Measurements from ENCODE around the gene PLXND1. TPM values are rescaled to one million over a fixed set of nuclear protein-coding genes. Genes with fewer than 3 reads are reported as not detected.
"Not testable (repeated sequence)": the region's sequence is repeated elsewhere in the genome, so short reads cannot be mapped to it uniquely, and the experiment has no call there.

PLXND1 gene
- total RNA-seq, 1 donor from 2014 or later, result 96.5 TPM

- Histone ChIP-seq H3K36me3 (no peaks in the 10 kb centered on the region), H3K9me3 (no peaks in the 10 kb centered on the region), H3K4me3 (no peak overlapping the region), H3K4me1 (peaks cover 25% of the 10 kb centered on the region), H3K27me3 (no peaks in the 10 kb centered on the region), H3K27ac (no peak overlapping the region)
- no peak for DNase-seq (ENCODE audit: extremely low spot score in 2 of 2)
- TF ChIP-seq, protein P1, sequence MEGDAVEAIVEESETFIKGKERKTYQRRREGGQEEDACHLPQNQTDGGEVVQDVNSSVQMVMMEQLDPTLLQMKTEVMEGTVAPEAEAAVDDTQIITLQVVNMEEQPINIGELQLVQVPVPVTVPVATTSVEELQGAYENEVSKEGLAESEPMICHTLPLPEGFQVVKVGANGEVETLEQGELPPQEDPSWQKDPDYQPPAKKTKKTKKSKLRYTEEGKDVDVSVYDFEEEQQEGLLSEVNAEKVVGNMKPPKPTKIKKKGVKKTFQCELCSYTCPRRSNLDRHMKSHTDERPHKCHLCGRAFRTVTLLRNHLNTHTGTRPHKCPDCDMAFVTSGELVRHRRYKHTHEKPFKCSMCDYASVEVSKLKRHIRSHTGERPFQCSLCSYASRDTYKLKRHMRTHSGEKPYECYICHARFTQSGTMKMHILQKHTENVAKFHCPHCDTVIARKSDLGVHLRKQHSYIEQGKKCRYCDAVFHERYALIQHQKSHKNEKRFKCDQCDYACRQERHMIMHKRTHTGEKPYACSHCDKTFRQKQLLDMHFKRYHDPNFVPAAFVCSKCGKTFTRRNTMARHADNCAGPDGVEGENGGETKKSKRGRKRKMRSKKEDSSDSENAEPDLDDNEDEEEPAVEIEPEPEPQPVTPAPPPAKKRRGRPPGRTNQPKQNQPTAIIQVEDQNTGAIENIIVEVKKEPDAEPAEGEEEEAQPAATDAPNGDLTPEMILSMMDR (IDR thresholded peaks at IDR 0.05), result no peak
- no peak for TF ChIP-seq POLR2AphosphoS5 (IDR thresholded peaks at IDR 0.05; ENCODE audit: insufficient read depth in 1 of 2, low read depth in 1 of 2)
- no peak for TF ChIP-seq POLR2A (IDR thresholded peaks at IDR 0.05)
- intact Hi-C loops (cut with DNase I), result no loop called here
These were observed 56.7 kb downstream of the PLXND1 start for GRCh38 chr3:129549805-129550204.

DNA sequence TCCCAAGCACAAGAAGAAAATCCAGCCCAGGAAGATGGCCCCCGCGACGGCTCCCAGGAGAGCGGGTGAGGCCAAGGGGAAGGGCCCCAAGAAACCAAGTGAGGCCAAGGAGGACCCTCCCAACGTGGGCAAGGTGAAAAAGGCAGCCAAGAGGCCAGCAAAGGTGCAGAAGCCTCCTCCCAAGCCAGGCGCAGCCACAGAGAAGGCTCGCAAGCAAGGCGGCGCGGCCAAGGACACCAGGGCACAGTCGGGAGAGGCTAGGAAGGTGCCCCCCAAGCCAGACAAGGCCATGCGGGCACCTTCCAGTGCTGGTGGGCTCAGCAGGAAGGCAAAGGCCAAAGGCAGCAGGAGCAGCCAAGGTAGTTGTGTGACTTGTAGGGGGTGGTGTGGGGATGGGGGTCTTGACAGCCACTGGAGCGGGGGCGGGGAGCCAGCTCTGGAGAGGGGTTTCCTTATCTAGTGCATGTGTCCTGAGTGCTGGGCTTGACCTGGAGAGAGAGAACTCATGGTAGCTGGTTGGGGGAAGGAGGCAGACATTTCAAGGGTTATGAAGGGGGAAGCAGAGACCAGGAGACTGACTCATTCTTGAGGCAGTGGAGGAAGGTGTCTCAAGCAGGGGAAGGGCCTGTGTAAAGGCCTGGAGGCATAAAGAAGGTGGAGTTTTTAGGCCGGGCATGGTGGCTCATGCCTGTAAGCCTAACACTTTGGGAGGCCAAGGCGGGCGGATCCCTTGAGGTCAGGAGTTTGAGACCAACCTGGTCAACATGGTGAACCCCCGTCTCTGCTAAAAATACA lies 57.3 kb downstream of the PLXND1 start:
- intact Hi-C loops (cut with DNase I), result no loop called here
- TF ChIP-seq POLR2A (IDR thresholded peaks at IDR 0.05) (no peak), POLR2AphosphoS5 (IDR thresholded peaks at IDR 0.05; ENCODE audit: insufficient read depth in 1 of 2, low read depth in 1 of 2) (no peak)
- TF ChIP-seq, protein P1 (IDR thresholded peaks at IDR 0.05), result no peak
- H3K27me3 ChIP-seq, result no peaks in the 10 kb centered on the region
- H3K36me3 ChIP-seq, result no peaks in the 10 kb centered on the region
- no peak overlapping the region for H3K4me3 ChIP-seq
- no peaks in the 10 kb centered on the region for H3K9me3 ChIP-seq
- H3K27ac ChIP-seq, result no peak overlapping the region
- DNase-seq (ENCODE audit: extremely low spot score in 2 of 2), result no peak
- H3K4me1 ChIP-seq, result peaks cover 19% of the 10 kb centered on the region

DNA sequence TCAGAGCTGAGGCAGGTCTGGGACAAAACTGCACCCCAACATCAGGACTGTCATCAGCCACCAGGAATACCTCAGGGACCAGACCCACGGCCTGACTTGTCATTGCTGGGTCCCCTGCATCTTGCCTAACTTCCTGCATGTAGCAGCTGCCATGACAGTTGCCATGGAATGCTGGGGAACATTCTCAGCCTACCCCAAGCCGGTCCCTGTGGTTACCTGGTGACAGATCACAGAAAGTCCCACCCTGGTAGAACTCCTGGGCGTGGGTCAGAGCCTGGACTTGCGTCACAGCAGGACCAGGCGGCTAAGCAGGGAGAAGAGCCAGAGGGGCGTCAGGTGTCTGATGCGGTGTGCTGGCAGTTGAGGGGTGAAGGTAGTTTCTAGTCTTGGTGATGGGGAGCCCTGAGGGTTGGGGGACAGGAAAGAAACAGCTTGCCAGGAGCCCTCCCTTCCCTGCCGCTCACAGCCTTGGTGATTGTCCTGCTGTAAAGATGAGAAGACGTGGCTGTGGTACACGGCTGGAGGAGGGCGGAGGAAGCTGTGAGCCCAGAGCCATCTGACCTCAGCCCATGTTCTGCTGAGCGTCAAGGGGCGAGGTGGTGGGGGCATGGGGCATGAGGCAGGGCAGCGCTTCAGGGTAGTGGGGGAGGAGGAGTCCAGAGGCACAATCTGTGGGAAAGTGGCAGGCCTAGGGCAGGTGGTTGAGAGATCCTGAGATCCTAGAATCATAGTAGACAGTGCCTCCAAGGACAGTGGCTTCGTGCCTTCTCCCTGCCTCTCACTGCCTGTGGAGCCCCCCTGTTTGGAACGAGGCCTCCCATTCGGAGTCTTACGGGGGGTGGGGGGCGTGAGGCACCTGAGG lies 58.1 kb downstream of the PLXND1 start:
- no peak overlapping the region for H3K27ac ChIP-seq
- peaks cover 10% of the 10 kb centered on the region for H3K4me1 ChIP-seq
- H3K27me3 ChIP-seq, result no peaks in the 10 kb centered on the region
- TF ChIP-seq POLR2A (IDR thresholded peaks at IDR 0.05) (no peak), POLR2AphosphoS5 (IDR thresholded peaks at IDR 0.05; ENCODE audit: insufficient read depth in 1 of 2, low read depth in 1 of 2) (no peak)
- TF ChIP-seq, protein P1 (IDR thresholded peaks at IDR 0.05), result no peak
- H3K36me3 ChIP-seq, result no peaks in the 10 kb centered on the region
- H3K9me3 ChIP-seq, result no peaks in the 10 kb centered on the region
- no peak for DNase-seq (ENCODE audit: extremely low spot score in 2 of 2)
- H3K4me3 ChIP-seq, result no peak overlapping the region
- intact Hi-C loops (cut with DNase I), result no loop called here

- no peak for DNase-seq (ENCODE audit: extremely low spot score in 2 of 2)
- H3K27ac ChIP-seq, result peak overlapping the region; percentile 7
- H3K27me3 ChIP-seq, result no peaks in the 10 kb centered on the region
- H3K36me3 ChIP-seq, result no peaks in the 10 kb centered on the region
- intact Hi-C loops (cut with DNase I), result no loop called here
- H3K4me1 ChIP-seq, result no peaks in the 10 kb centered on the region
- no peak for TF ChIP-seq POLR2A (IDR thresholded peaks at IDR 0.05)
- TF ChIP-seq, protein P1 (IDR thresholded peaks at IDR 0.05), result no peak
- no peak for TF ChIP-seq POLR2AphosphoS5 (IDR thresholded peaks at IDR 0.05; ENCODE audit: insufficient read depth in 1 of 2, low read depth in 1 of 2)
- no peak overlapping the region for H3K4me3 ChIP-seq
- no peaks in the 10 kb centered on the region for H3K9me3 ChIP-seq
These were observed 59.2 kb downstream of the PLXND1 start for GRCh38 chr3:129547241-129547640.

GRCh38 chr3:129545951-129546350 lies 60.5 kb downstream of the PLXND1 start:
- H3K27ac ChIP-seq; H3K9me3 ChIP-seq; H3K4me3 ChIP-seq; H3K36me3 ChIP-seq; H3K4me1 ChIP-seq; DNase-seq (ENCODE audit: extremely low spot score in 2 of 2); H3K27me3 ChIP-seq; intact Hi-C loops (cut with DNase I): not testable (repeated sequence)
